ENCODE measurements around the gene XPA. TPM values are rescaled to one million over a fixed set of nuclear protein-coding genes. Genes with fewer than 3 reads are reported as not detected.

Gene XPA
- total RNA-seq, 2 donors from 2014 or later, result 11.2 to 12.5 TPM

DNA sequence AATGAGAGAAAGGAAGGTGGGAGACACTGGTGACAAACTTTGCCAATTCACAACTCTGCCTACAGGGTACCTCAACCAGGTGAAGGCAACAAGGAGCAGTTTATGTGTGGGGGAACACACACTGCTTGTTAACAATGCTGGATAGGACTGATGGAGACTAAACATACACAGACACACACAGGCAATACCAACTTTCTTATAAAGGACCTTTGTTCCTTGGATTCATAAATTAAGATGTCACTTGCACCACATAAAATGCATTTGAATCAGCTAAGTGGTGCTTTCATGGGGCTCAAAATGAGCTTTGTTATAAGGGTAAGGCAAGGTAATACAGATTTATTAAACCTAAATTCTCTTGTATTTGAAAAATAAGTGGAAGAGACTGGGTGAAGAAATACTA lies 68.0 kb downstream of the XPA start:
- DNase-seq (ENCODE audit: low spot score) (no peak), ATAC-seq (no peak)
- H3K27me3 Mint-ChIP-seq, result no peaks in the 10 kb centered on the region
- H3K4me3 Mint-ChIP-seq, result no peak overlapping the region
- no peaks in the 10 kb centered on the region for H3K9me3 Mint-ChIP-seq
- no peak overlapping the region for H3K27ac Mint-ChIP-seq
- peaks cover 21 to 23% of the 10 kb centered on the region in 2 donors for H3K4me1 Mint-ChIP-seq (ENCODE audit: low read depth in 2 of 2)
- H3K36me3 Mint-ChIP-seq, result peaks cover 13% of the 10 kb centered on the region

DNA sequence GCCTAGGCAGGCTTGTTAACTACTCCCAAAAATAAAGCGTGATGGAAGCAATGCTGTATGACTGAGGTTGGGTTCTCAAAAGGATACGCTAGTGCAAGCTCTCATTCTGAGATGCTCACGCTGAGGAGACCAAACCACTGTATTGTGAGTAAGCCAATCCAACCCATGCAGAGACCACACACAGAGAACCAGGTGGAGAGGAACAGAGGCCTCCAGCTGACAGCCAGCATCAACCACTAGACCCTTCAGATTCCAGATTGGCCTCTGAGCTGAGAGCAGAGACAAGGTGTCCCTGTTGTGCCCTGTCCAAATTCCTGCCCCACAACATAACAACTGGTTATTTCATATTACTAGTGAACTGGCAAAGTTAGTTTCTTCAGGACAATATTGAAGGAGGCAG lies 68.5 kb downstream of the XPA start:
- no peaks in the 10 kb centered on the region for H3K27me3 Mint-ChIP-seq
- ATAC-seq, result no peak
- H3K36me3 Mint-ChIP-seq, result peaks cover 15% of the 10 kb centered on the region
- no peak overlapping the region for H3K27ac Mint-ChIP-seq
- DNase-seq (ENCODE audit: low spot score), result no peak
- H3K9me3 Mint-ChIP-seq, result no peaks in the 10 kb centered on the region
- H3K4me1 Mint-ChIP-seq (ENCODE audit: low read depth in 2 of 2), result peaks cover 19 to 21% of the 10 kb centered on the region in 2 donors
- H3K4me3 Mint-ChIP-seq, result no peak overlapping the region

DNA sequence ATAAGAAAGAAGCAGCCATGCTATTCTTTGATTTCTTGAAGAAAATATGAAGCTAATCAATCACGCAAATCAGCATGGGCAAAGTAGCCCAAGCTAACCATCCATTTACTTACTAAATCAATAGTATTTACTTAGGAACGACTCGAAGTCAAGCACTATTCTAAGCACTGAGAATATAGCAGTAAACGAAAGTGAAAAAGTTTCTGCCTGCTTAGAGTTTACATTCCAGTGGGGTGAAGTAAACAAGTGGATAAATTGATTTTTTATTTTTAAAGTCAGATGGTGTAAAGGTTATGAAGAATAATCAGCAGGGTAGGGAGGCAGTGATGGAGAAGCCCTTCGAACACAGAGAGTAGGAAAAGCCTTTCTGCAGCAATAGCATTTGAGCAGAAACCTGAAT lies 69.5 kb downstream of the XPA start:
- peaks cover 15% of the 10 kb centered on the region for H3K36me3 Mint-ChIP-seq
- no peak for DNase-seq (ENCODE audit: low spot score)
- H3K27me3 Mint-ChIP-seq, result no peaks in the 10 kb centered on the region
- ATAC-seq, result no peak
- H3K4me3 Mint-ChIP-seq, result no peak overlapping the region
- peaks cover 19 to 22% of the 10 kb centered on the region in 2 donors for H3K4me1 Mint-ChIP-seq (ENCODE audit: low read depth in 2 of 2)
- H3K9me3 Mint-ChIP-seq, result no peaks in the 10 kb centered on the region
- no peak overlapping the region for H3K27ac Mint-ChIP-seq

DNA sequence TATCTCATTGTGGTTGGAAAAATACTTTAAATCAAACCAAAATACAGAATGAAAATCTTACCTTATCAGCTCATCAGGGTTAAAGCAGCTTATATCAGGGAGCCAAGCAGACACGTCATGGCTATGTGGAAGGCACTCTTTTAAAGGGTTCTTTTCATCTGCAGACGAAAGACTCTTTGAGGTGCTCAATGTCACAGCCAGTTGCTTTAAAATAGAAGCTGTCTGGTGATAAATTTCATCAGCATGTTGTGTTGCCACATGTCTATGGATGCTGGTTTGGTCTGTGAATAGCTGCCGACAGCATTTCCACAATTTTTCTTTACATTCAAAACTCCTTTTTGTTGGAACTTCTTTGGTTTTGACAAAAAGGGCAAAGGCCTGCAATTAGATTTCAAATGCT lies 71.5 kb downstream of the XPA start:
- no peak for ATAC-seq
- no peak overlapping the region for H3K27ac Mint-ChIP-seq
- DNase-seq (ENCODE audit: low spot score), result no peak
- H3K4me1 Mint-ChIP-seq (ENCODE audit: low read depth in 2 of 2), result peaks cover 10 to 13% of the 10 kb centered on the region in 2 donors
- no peak overlapping the region for H3K4me3 Mint-ChIP-seq
- H3K9me3 Mint-ChIP-seq, result no peaks in the 10 kb centered on the region
- H3K36me3 Mint-ChIP-seq, result peaks cover 21% of the 10 kb centered on the region
- no peaks in the 10 kb centered on the region for H3K27me3 Mint-ChIP-seq

Other genes with a start within 250 kb of the XPA start
- 1 to 10 TPM; 1.1 to 2.1 TPM for gene TMOD1, start 195.7 kb downstream of the XPA start, total RNA-seq
- 10 to 100 TPM; 18.8 to 25.4 TPM for gene TSTD2, start 64.0 kb downstream of the XPA start, total RNA-seq
- 10 to 100 TPM; 29.4 to 63.5 TPM for gene NCBP1, start 63.5 kb downstream of the XPA start, total RNA-seq
- not detected for gene FOXE1, start 155.9 kb upstream of the XPA start, total RNA-seq
- gene TRMO, start 225.2 kb upstream of the XPA start, total RNA-seq, result 10 to 100 TPM; 13.8 to 18.2 TPM
- gene HEMGN, start 240.8 kb upstream of the XPA start, total RNA-seq, result not detected